HCT116 (cell line): Measurements from ENCODE around the gene IL22RA2. TPM values are rescaled to one million over a fixed set of nuclear protein-coding genes. Genes with fewer than 3 reads are reported as not detected.

Experiments
- ATAC-seq: fragments of 200-7000 bp; cut with Tn5 transposase; 2 replicates; pipeline ENCODE4 v1.9.1; 2020; ENCODE audit warnings: mild to moderate bottlenecking, moderate library complexity
- BruUV-seq: library from RNA; stranded (reverse); fragments of 400-500 nt; replicated peaks from 2 replicates; lab custom pipeline; 2021; lab: Mats Ljungman, UMichigan
- CTCF ChIA-PET: fragments of 300-600 bp; sonication (Branson Sonifier 250); formaldehyde crosslinking; loops from one replicate; lab custom pipeline; 2021; ENCODE audit warnings: antibody characterized with exemption; lab: Charles Lee
- POLR2A ChIA-PET: fragments of 300-600, 350-600 bp; sonication (Branson Sonifier 250); formaldehyde crosslinking; loops from one replicate; lab custom pipeline; 2021; ENCODE audit warnings: antibody characterized with exemption; lab: Charles Lee
- RAD21 ChIA-PET, 2 experiments: fragments of 300-600 bp; sonication (Branson Sonifier 250); formaldehyde crosslinking; loops; one replicate each; lab custom pipeline; 2023; ENCODE audit warnings: low total read pairs in 2 of 2; ENCODE audit not compliant: uncharacterized antibody in 2 of 2, unreplicated experiment in 2 of 2, low non-redundant PET in 1 of 2; lab: Charles Lee
- DNase-seq: peaks from one replicate; pipeline ENCODE4 v3.0.0-alpha.2; 2010; ENCODE audit warnings: low read depth, low spot score
- H2AFZ ChIP-seq: fragments of 200-600 bp; shearing (Covaris generic), sonication (generic); 2 replicates; pipeline ENCODE4 v1.6.1; 2017; ENCODE audit warnings: low read depth, mixed run types, mixed read lengths, antibody characterized with exemption, low read length; ENCODE audit not compliant: poor library complexity, severe bottlenecking
- H3K27ac ChIP-seq: 2 replicates; pipeline ENCODE4 v1.5.1; 2012; ENCODE audit warnings: low read depth, low read length
- H3K27me3 ChIP-seq: fragments of 200-600 bp; sonication (generic); 2 replicates; pipeline ENCODE4 v1.6.1; 2016; ENCODE audit warnings: mixed run types, low read length, mixed read lengths; ENCODE audit not compliant: insufficient read depth
- H3K36me3 ChIP-seq, 2 experiments: fragments of 200-500 bp in 1 of 2; fragments of 200-600 bp in 1 of 2; sonication (Bioruptor generic) in 1 of 2; sonication (generic) in 1 of 2; 2 replicates each; pipeline versions ENCODE4 v1.5.1 to v1.6.1; 2014 to 2016; ENCODE audit warnings: low read length in 2 of 2, inconsistent platforms in 1 of 2, mixed read lengths in 1 of 2, mixed run types in 1 of 2; ENCODE audit not compliant: insufficient read depth in 2 of 2, control insufficient read depth in 1 of 2
- H3K4me1 ChIP-seq, 2 experiments: fragments of 200-600 bp in 1 of 2; sonication (generic) in 1 of 2; 2 replicates each; pipeline versions ENCODE4 v1.5.1 to v1.6.1; 2012 to 2017; ENCODE audit warnings: low read length in 2 of 2, inconsistent platforms in 1 of 2, mild to moderate bottlenecking in 1 of 2, mixed read lengths in 1 of 2, mixed run types in 1 of 2, moderate library complexity in 1 of 2; ENCODE audit not compliant: insufficient read depth in 2 of 2, control insufficient read depth in 1 of 2
- H3K4me2 ChIP-seq: fragments of 200-600 bp; sonication (generic); 2 replicates; pipeline ENCODE4 v1.6.1; 2017; ENCODE audit warnings: mixed run types, low read length, mixed read lengths
- H3K4me3 ChIP-seq, 2 experiments: fragments of 200-600 bp in 1 of 2; sonication (generic) in 1 of 2; replicated peaks in 1 of 2; 2 replicates each; pipeline ENCODE4 v1.5.1; 2011 to 2016; ENCODE audit warnings: low read length in 2 of 2, control low read depth in 1 of 2, low read depth in 1 of 2, mild to moderate bottlenecking in 1 of 2, mixed read lengths in 1 of 2, mixed run types in 1 of 2
- H3K79me2 ChIP-seq: fragments of 200-600 bp; sonication (generic); 2 replicates; pipeline ENCODE4 v1.6.1; 2017; ENCODE audit warnings: mild to moderate bottlenecking, mixed run types, low read length, moderate library complexity, mixed read lengths; ENCODE audit not compliant: insufficient read depth
- H3K9ac ChIP-seq: fragments of 200-600 bp; sonication (generic); 2 replicates; pipeline ENCODE4 v1.6.1; 2016; ENCODE audit warnings: low read length, mixed read lengths
- H3K9me2 ChIP-seq: fragments of 200-600 bp; sonication (generic), shearing (Covaris generic); 2 replicates; pipeline ENCODE4 v1.6.1; 2017; ENCODE audit warnings: mixed run types, mild to moderate bottlenecking, moderate library complexity; ENCODE audit not compliant: insufficient read depth
- H3K9me3 ChIP-seq, 2 experiments: fragments of 200-500 bp in 1 of 2; fragments of 200-600 bp in 1 of 2; sonication (Bioruptor generic) in 1 of 2; sonication (generic) in 1 of 2; 2 replicates each; pipeline ENCODE4 v1.6.1; 2014 to 2017; ENCODE audit warnings: low read length in 2 of 2, mixed read lengths in 2 of 2, inconsistent platforms in 1 of 2, low read depth in 1 of 2, mild to moderate bottlenecking in 1 of 2, mixed run types in 1 of 2, moderate library complexity in 1 of 2; ENCODE audit not compliant: control insufficient read depth in 1 of 2, insufficient read depth in 1 of 2
- H4K20me1 ChIP-seq: fragments of 200-600 bp; sonication (generic), shearing (Covaris generic); 2 replicates; pipeline ENCODE4 v1.6.1; 2017; ENCODE audit warnings: mixed run types, mild to moderate bottlenecking, moderate library complexity; ENCODE audit not compliant: insufficient read depth
- JUND ChIP-seq: IDR thresholded peaks from 2 replicates; pipeline ENCODE4 v1.6.1; 2012
- POLR2AphosphoS5 ChIP-seq: IDR thresholded peaks from 2 replicates; pipeline ENCODE4 v1.6.1; 2011; ENCODE audit warnings: mild to moderate bottlenecking, low read depth, low read length, moderate library complexity
- RAD21 ChIP-seq: IDR thresholded peaks from 2 replicates; pipeline ENCODE4 v1.6.1; 2012; ENCODE audit warnings: low read depth, mild to moderate bottlenecking
- SIN3A ChIP-seq: IDR thresholded peaks from 2 replicates; pipeline ENCODE4 v1.6.1; 2012; ENCODE audit warnings: low read depth
- SRF ChIP-seq: IDR thresholded peaks from 2 replicates; pipeline ENCODE4 v1.6.1; 2012; ENCODE audit warnings: low read depth
- TCF7L2 ChIP-seq: IDR thresholded peaks from 2 replicates; pipeline ENCODE4 v1.7.0; 2011; ENCODE audit warnings: borderline replicate concordance, inconsistent platforms; ENCODE audit not compliant: insufficient read depth, insufficient read length; ENCODE audit errors: extremely low read depth
- YY1 ChIP-seq: IDR thresholded peaks from 2 replicates; pipeline ENCODE4 v1.6.1; 2011; ENCODE audit warnings: low read length, low read depth, moderate library complexity, mild to moderate bottlenecking; ENCODE audit not compliant: insufficient replicate concordance; ENCODE audit errors: extremely low read depth
- intact Hi-C: fragments of 100-400 bp; cut with micrococcal nuclease; formaldehyde crosslinking; loops from 2 replicates; pipeline ENCODE4 v1.10.0; 2022
- total RNA-seq: library from RNA; stranded (reverse); gene quantifications from one replicate; pipeline ENCODE4 v1.2.1, GENCODE V29; 2021; ENCODE audit not compliant: unreplicated experiment
- TF ChIP-seq, protein P1 (sequence below): IDR thresholded peaks from 2 replicates; pipeline ENCODE4 v1.6.1; 2012
- TF ChIP-seq, protein P2 (sequence below), 3 experiments: fragments of 200-600 bp in 1 of 3; sonication (generic) in 1 of 3; IDR thresholded peaks in 2 of 3; conservative IDR thresholded peaks in 1 of 3; 2 replicates each; pipeline ENCODE4 v1.5.1; 2012 to 2017; ENCODE audit warnings: low read depth in 2 of 3, low read length in 2 of 3, antibody characterized with exemption in 1 of 3, borderline replicate concordance in 1 of 3, control low read depth in 1 of 3, mild to moderate bottlenecking in 1 of 3, mixed read lengths in 1 of 3, mixed run types in 1 of 3, moderate library complexity in 1 of 3; ENCODE audit not compliant: insufficient read depth in 1 of 3
- TF ChIP-seq, protein P3 (sequence below): IDR thresholded peaks from 2 replicates; pipeline ENCODE4 v1.6.1; 2011; ENCODE audit warnings: mild to moderate bottlenecking, low read length, moderate library complexity; ENCODE audit not compliant: insufficient replicate concordance; ENCODE audit errors: extremely low read depth

The IL22RA2 gene
- total RNA-seq, 1 experiment from 2014 or later: not detected

DNA sequence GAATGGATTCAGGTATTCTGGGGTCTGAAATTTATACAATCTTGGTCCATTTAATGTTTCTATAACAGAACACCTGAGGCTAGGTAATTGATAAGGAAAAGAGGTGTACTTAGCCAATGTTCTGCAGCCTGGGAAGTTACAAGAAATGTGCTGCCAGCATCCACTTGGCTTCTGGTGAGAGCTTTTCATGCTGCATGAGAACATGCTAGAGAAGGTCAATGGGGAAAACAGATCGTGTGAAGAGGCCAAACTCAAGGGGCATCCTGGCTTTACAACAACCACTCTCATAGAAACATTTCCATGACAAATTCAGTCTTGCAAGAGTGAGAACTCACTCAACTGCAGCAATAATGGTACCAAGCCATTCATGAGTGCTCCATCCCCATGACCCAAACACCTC is 16.8 kb downstream of the IL22RA2 start:
- Histone ChIP-seq H3K27me3 (no peaks in the 10 kb centered on the region), H3K9me2 (no peaks in the 10 kb centered on the region), H3K9ac (no peak overlapping the region), H4K20me1 (no peaks in the 10 kb centered on the region), H3K9me3 (no peaks in the 10 kb centered on the region), H3K27ac (no peak overlapping the region), H2AFZ (no peak overlapping the region), H3K36me3 (no peaks in the 10 kb centered on the region), H3K4me1 (no peaks in the 10 kb centered on the region), H3K4me2 (no peak overlapping the region), H3K4me3 (no peak overlapping the region), H3K79me2 (no peaks in the 10 kb centered on the region)
- RAD21 ChIA-PET: no interaction called here
- ATAC-seq (no peak), DNase-seq (no peak)
- POLR2A ChIA-PET: no interaction called here
- intact Hi-C loops: no loop called here
- BruUV-seq: no TSS peak
- CTCF ChIA-PET: no interaction called here
- TF ChIP-seq, protein P1, sequence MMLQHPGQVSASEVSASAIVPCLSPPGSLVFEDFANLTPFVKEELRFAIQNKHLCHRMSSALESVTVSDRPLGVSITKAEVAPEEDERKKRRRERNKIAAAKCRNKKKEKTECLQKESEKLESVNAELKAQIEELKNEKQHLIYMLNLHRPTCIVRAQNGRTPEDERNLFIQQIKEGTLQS: no peak
- TF ChIP-seq TCF7L2 (no peak), RAD21 (no peak), POLR2AphosphoS5 (no peak), JUND (no peak), YY1 (no peak), SIN3A (no peak), SRF (no peak)
- TF ChIP-seq, protein P2, sequence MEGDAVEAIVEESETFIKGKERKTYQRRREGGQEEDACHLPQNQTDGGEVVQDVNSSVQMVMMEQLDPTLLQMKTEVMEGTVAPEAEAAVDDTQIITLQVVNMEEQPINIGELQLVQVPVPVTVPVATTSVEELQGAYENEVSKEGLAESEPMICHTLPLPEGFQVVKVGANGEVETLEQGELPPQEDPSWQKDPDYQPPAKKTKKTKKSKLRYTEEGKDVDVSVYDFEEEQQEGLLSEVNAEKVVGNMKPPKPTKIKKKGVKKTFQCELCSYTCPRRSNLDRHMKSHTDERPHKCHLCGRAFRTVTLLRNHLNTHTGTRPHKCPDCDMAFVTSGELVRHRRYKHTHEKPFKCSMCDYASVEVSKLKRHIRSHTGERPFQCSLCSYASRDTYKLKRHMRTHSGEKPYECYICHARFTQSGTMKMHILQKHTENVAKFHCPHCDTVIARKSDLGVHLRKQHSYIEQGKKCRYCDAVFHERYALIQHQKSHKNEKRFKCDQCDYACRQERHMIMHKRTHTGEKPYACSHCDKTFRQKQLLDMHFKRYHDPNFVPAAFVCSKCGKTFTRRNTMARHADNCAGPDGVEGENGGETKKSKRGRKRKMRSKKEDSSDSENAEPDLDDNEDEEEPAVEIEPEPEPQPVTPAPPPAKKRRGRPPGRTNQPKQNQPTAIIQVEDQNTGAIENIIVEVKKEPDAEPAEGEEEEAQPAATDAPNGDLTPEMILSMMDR (IDR thresholded peaks at IDR 0.05 in 2 of 3, conservative IDR thresholded peaks at IDR 0.05 in 1 of 3; ENCODE audit: borderline replicate concordance in 1 of 3, insufficient read depth in 1 of 3, low read depth in 2 of 3, low read length in 2 of 3): no peak
- TF ChIP-seq, protein P3, sequence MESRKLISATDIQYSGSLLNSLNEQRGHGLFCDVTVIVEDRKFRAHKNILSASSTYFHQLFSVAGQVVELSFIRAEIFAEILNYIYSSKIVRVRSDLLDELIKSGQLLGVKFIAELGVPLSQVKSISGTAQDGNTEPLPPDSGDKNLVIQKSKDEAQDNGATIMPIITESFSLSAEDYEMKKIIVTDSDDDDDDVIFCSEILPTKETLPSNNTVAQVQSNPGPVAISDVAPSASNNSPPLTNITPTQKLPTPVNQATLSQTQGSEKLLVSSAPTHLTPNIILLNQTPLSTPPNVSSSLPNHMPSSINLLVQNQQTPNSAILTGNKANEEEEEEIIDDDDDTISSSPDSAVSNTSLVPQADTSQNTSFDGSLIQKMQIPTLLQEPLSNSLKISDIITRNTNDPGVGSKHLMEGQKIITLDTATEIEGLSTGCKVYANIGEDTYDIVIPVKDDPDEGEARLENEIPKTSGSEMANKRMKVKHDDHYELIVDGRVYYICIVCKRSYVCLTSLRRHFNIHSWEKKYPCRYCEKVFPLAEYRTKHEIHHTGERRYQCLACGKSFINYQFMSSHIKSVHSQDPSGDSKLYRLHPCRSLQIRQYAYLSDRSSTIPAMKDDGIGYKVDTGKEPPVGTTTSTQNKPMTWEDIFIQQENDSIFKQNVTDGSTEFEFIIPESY: no peak
